Lower leg skin (tissue), 3 donors: ENCODE data around the gene ZFP36L1.

Experiments used
- POLR2A ChIP-seq, 2 donors: fragments of 450-650 bp; IDR thresholded peaks; one replicate each; pipeline ENCODE4 v1.6.1; 2016 to 2017; ENCODE audit warnings: antibody characterized with exemption in 2 of 2, mild to moderate bottlenecking in 1 of 2, moderate library complexity in 1 of 2
- TF ChIP-seq, protein P1 (sequence below), 3 donors: fragments of 450-650 bp; IDR thresholded peaks; one replicate each; pipeline ENCODE4 v1.5.1; 2016; ENCODE audit warnings: antibody characterized with exemption in 3 of 3, mild to moderate bottlenecking in 3 of 3, moderate library complexity in 2 of 3

DNA sequence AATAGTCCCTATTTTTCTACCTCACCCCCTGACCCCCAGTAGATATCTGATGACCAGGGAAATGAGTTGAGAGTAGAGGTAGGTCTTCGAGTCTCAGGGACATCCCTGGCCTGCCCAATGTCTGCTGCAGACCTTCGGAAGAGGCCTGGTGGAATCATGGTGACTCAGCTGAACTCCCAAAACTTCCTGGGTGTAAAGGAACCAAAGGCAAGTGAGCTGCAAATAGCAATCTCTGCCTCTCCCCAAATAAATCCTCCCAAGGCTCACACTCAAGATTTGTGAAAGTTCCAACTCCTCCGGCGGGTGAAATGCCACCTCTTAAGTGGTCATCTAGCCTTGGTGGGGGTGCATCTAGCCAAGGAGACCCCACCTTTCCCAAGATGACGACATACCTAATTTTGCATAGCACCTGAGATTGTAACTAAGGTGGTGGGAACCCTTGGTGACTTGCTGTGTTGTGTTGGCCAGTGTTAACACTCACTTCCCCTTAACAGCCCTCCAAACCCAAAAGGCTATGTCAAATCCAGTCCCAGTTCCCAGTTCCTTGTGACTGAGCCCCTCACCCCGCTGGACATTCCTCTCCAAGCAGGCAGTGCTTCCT lies 6.3 kb downstream of the ZFP36L1 start:
- TF ChIP-seq, protein P1, sequence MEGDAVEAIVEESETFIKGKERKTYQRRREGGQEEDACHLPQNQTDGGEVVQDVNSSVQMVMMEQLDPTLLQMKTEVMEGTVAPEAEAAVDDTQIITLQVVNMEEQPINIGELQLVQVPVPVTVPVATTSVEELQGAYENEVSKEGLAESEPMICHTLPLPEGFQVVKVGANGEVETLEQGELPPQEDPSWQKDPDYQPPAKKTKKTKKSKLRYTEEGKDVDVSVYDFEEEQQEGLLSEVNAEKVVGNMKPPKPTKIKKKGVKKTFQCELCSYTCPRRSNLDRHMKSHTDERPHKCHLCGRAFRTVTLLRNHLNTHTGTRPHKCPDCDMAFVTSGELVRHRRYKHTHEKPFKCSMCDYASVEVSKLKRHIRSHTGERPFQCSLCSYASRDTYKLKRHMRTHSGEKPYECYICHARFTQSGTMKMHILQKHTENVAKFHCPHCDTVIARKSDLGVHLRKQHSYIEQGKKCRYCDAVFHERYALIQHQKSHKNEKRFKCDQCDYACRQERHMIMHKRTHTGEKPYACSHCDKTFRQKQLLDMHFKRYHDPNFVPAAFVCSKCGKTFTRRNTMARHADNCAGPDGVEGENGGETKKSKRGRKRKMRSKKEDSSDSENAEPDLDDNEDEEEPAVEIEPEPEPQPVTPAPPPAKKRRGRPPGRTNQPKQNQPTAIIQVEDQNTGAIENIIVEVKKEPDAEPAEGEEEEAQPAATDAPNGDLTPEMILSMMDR (IDR thresholded peaks at IDR 0.05), result no peak
- no peak for TF ChIP-seq POLR2A (IDR thresholded peaks at IDR 0.05)
